T-helper 22 cell (primary cell): ENCODE data around the gene CRHR2.

Source experiments
- DNase-seq: peaks from one replicate; pipeline ENCODE4 v3.0.0-alpha.2; 2020; ENCODE audit warnings: low read depth

Gene CRHR2

GRCh38 chr7:30618080-30618676 lies 64.1 kb downstream of the CRHR2 start:
- DNase-seq = no peak

GRCh38 chr7:30617359-30617758 lies 64.9 kb downstream of the CRHR2 start:
- no peak for DNase-seq

GRCh38 chr7:30616318-30616717 lies 65.9 kb downstream of the CRHR2 start:
- DNase-seq = no peak

GRCh38 chr7:30613366-30614325 lies 68.6 kb downstream of the CRHR2 start:
- DNase-seq = no peak

GRCh38 chr7:30612658-30613265 lies 69.5 kb downstream of the CRHR2 start:
- DNase-seq = no peak

- DNase-seq = no peak
Measured at GRCh38 chr7:30605832-30606231, 76.4 kb downstream of the CRHR2 start.

GRCh38 chr7:30604901-30605300 lies 77.4 kb downstream of the CRHR2 start:
- DNase-seq = no peak
